C4-2B (cell line): ENCODE measurements around the gene PEX14.

Experiments used
- H3K27ac ChIP-seq: fragments of 450-650 bp; 2 replicates; pipeline ENCODE4 v1.5.1; 2017
- ZFX ChIP-seq: fragments of 450-650 bp; IDR thresholded peaks from 2 replicates; pipeline ENCODE4 v1.6.1; 2017
- TF ChIP-seq, protein P1 (sequence below): fragments of 450-650 bp; conservative IDR thresholded peaks from 2 replicates; pipeline ENCODE4 v1.5.1; 2017; ENCODE audit warnings: mild to moderate bottlenecking

Gene PEX14

GRCh38 chr1:10509809-10510509, 35.2 kb downstream of the PEX14 start:
- no peak for TF ChIP-seq ZFX
- peak overlapping the region; percentile 94 for H3K27ac ChIP-seq

- TF ChIP-seq, protein P1, sequence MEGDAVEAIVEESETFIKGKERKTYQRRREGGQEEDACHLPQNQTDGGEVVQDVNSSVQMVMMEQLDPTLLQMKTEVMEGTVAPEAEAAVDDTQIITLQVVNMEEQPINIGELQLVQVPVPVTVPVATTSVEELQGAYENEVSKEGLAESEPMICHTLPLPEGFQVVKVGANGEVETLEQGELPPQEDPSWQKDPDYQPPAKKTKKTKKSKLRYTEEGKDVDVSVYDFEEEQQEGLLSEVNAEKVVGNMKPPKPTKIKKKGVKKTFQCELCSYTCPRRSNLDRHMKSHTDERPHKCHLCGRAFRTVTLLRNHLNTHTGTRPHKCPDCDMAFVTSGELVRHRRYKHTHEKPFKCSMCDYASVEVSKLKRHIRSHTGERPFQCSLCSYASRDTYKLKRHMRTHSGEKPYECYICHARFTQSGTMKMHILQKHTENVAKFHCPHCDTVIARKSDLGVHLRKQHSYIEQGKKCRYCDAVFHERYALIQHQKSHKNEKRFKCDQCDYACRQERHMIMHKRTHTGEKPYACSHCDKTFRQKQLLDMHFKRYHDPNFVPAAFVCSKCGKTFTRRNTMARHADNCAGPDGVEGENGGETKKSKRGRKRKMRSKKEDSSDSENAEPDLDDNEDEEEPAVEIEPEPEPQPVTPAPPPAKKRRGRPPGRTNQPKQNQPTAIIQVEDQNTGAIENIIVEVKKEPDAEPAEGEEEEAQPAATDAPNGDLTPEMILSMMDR: no peak
- TF ChIP-seq ZFX: no peak
- H3K27ac ChIP-seq: peak overlapping the region; percentile 94
Observed at GRCh38 chr1:10510520-10511493, 36.1 kb downstream of the PEX14 start.

DNA sequence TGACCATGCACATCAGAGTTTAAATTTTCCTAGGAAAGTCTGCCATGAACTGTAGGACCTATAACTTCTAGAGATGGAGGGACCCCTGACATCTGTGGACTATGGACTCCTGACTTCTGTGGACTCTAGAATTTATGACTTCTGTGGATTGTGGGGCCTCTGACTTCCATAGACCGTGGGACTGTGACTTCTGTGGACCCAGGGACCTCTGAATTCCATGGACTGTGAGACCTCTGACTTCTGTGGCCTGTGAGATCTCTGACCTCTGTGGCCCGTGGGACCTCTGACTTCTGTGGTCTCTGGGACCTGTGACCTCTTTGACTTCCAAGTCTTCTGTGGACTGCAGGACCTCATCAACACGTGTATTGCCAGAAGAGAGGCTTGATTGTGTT, 36.7 kb downstream of the PEX14 start:
- TF ChIP-seq, protein P1: no peak
- TF ChIP-seq ZFX: no peak

DNA sequence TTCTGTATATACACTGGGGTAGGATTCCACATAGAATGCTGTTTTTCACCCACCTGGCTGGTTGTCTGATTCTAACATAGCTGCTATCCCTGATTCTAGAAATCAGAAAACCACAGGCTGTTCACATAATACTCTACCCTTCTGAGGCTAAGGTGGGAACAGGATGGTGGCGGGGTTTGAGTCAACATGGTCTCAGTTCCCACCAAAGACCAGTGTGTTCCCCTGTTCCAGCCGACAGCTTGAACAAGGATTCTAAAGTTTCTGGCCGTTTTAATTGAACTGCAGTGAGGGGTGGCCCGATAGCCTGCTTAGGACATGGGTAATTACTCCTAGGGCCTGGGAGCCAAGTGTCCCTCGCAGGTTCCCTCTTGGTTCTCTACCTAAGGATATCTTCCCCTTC, 38.4 kb downstream of the PEX14 start:
- peak overlapping the region; percentile 94; the same call in 1 of the 2 replicates for H3K27ac ChIP-seq
- TF ChIP-seq, protein P1: no peak
- no peak for TF ChIP-seq ZFX

More for the DNA sequence above, 36.7 kb downstream of the PEX14 start:
- peak overlapping the region; percentile 94 for H3K27ac ChIP-seq

- TF ChIP-seq, protein P1: peak; percentile 95
- TF ChIP-seq ZFX: no peak
- H3K27ac ChIP-seq: peak overlapping the region; percentile 74
Observed at GRCh38 chr1:10514490-10515235, 39.9 kb downstream of the PEX14 start.

- TF ChIP-seq, protein P1: no peak
- H3K27ac ChIP-seq: peak overlapping the region; percentile 74
Observed at GRCh38 chr1:10515301-10515975, 40.7 kb downstream of the PEX14 start.
